ENCODE results near the gene SLC15A1. TPM values are rescaled to one million over a fixed set of nuclear protein-coding genes. Genes with fewer than 3 reads are reported as not detected.
A peak's percentile ranks its signal among the peaks of the same experiment; 100 is the strongest.

The SLC15A1 gene
- total RNA-seq, 2 donors from 2014 or later = 2.4 to 38.5 TPM

GRCh38 chr13:98675837-98676236, 76.6 kb downstream of the SLC15A1 start:
- Histone ChIP-seq H3K9ac (ENCODE audit: low read depth in 2 of 2, low read length in 2 of 2) (no peak overlapping the region), H3K9me3 (no peaks in the 10 kb centered on the region)
- no peak for DNase-seq

GRCh38 chr13:98675066-98675465, 77.4 kb downstream of the SLC15A1 start:
- no peaks in the 10 kb centered on the region for H3K4me1 ChIP-seq
- DNase-seq = no peak
- no peak overlapping the region for H3K9ac ChIP-seq (ENCODE audit: low read depth in 2 of 2, low read length in 2 of 2)
- intact Hi-C loops (cut with DNase I) = loop anchor here (10.0 kb wide), 1 partner anchor 170 kb away; no protein-coding TSS in a partner anchor
- no peaks in the 10 kb centered on the region for H3K36me3 ChIP-seq
- H3K4me3 ChIP-seq = no peak overlapping the region
- no peak overlapping the region for H3K27ac ChIP-seq
- no peak for TF ChIP-seq CTCF (IDR thresholded peaks at IDR 0.05)
- no peaks in the 10 kb centered on the region for H3K27me3 ChIP-seq
- H3K9me3 ChIP-seq = no peaks in the 10 kb centered on the region

More at GRCh38 chr13:98675837-98676236, 76.6 kb downstream of the SLC15A1 start:
- no peaks in the 10 kb centered on the region for H3K27me3 ChIP-seq
- H3K27ac ChIP-seq = no peak overlapping the region
- intact Hi-C loops (cut with DNase I) = loop anchor here (10.0 kb wide), 1 partner anchor 169 kb away; no protein-coding TSS in a partner anchor
- no peaks in the 10 kb centered on the region for H3K36me3 ChIP-seq
- no peak overlapping the region for H3K4me3 ChIP-seq
- no peak for TF ChIP-seq CTCF (IDR thresholded peaks at IDR 0.05)
- no peaks in the 10 kb centered on the region for H3K4me1 ChIP-seq

GRCh38 chr13:98672947-98673613, 79.4 kb downstream of the SLC15A1 start:
- H3K4me3 ChIP-seq = no peak overlapping the region

DNA sequence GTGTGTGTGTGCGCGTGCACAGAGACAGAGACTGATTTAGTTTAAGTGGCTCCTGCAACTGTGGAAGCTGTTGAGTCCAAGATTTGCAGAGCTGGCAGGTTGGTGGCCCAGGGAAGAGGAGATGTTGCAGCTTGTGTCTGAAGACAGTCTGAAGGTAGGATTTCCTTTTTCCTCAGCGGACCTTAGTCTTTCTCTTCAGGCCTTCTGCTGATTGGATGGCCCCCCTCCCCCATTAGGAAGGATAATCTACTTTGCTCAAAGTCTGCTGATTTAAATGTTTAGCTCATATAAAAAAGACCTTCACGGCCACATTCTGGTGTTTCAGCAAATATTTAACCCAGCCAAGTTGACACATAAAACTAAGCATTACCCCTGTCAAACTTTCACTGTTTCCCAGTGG, 84.3 kb downstream of the SLC15A1 start:
- no peak overlapping the region for H3K27ac ChIP-seq
- no peak for DNase-seq
- intact Hi-C loops (cut with DNase I) = no loop called here
- TF ChIP-seq CTCF (IDR thresholded peaks at IDR 0.05) = no peak
- H3K4me3 ChIP-seq = no peak overlapping the region
- no peaks in the 10 kb centered on the region for H3K4me1 ChIP-seq
- no peak overlapping the region for H3K9ac ChIP-seq (ENCODE audit: low read depth in 2 of 2, low read length in 2 of 2)
- H3K9me3 ChIP-seq = no peaks in the 10 kb centered on the region
- H3K27me3 ChIP-seq = no peaks in the 10 kb centered on the region
- no peaks in the 10 kb centered on the region for H3K36me3 ChIP-seq

More at GRCh38 chr13:98672947-98673613, 79.4 kb downstream of the SLC15A1 start:
- intact Hi-C loops (cut with DNase I) = loop anchor here (5.0 to 10.0 kb wide), 3 partner anchors 172 to 816 kb away; no protein-coding TSS in a partner anchor
- peak overlapping the region in 1 of 2 donors; percentile 38 for H3K9ac ChIP-seq (ENCODE audit: low read depth in 2 of 2, low read length in 2 of 2)
- peak; percentile 87 for TF ChIP-seq CTCF (IDR thresholded peaks at IDR 0.05)
- no peaks in the 10 kb centered on the region for H3K27me3 ChIP-seq
- H3K9me3 ChIP-seq = no peaks in the 10 kb centered on the region
- DNase-seq = peak; percentile 72
- no peaks in the 10 kb centered on the region for H3K4me1 ChIP-seq
- no peaks in the 10 kb centered on the region for H3K36me3 ChIP-seq
- no peak overlapping the region for H3K27ac ChIP-seq

GRCh38 chr13:98665638-98665995, 86.9 kb downstream of the SLC15A1 start:
- intact Hi-C loops (cut with DNase I) = no loop called here
- Histone ChIP-seq H3K4me3 (no peak overlapping the region), H3K9ac (ENCODE audit: low read depth in 2 of 2, low read length in 2 of 2) (no peak overlapping the region), H3K27ac (no peak overlapping the region), H3K4me1 (no peaks in the 10 kb centered on the region), H3K9me3 (no peaks in the 10 kb centered on the region), H3K36me3 (no peaks in the 10 kb centered on the region), H3K27me3 (no peaks in the 10 kb centered on the region)
- TF ChIP-seq CTCF (IDR thresholded peaks at IDR 0.05) = no peak
- DNase-seq = no peak

Data from colonic mucosa (tissue), 4 donors.